MCF 10A (cell line): Measurements from ENCODE around the gene MOB3B. TPM values are rescaled to one million over a fixed set of nuclear protein-coding genes. Genes with fewer than 3 reads are reported as not detected.

Experiments used
- BruUV-seq: library from RNA; stranded (reverse); fragments of 400-500 nt; replicated peaks from 2 replicates; lab custom pipeline; 2021; lab: Mats Ljungman, UMichigan
- CTCF ChIA-PET: fragments of 300-600 bp; sonication (Branson Sonifier 250); formaldehyde crosslinking; extraction: SDS; loops from one replicate; lab custom pipeline; 2021; ENCODE audit warnings: antibody characterized with exemption, inconsistent platforms; lab: Yijun Ruan, JAX
- POLR2A ChIA-PET: fragments of 300-600, 350-650 bp; sonication (Branson Sonifier 250); formaldehyde crosslinking; extraction: SDS; loops from one replicate; lab custom pipeline; 2020; ENCODE audit warnings: antibody characterized with exemption, inconsistent platforms; lab: Yijun Ruan, JAX
- DNase-seq: peaks from one replicate; pipeline ENCODE4 v3.0.0-alpha.2; 2018; ENCODE audit not compliant: unreplicated experiment
- H3K27ac Mint-ChIP-seq: one replicate; pipeline ENCODE4 v1.8.0; 2022; ENCODE audit warnings: mild to moderate bottlenecking, low read depth, mixed read lengths; ENCODE audit not compliant: unreplicated experiment
- H3K27me3 Mint-ChIP-seq: one replicate; pipeline ENCODE4 v1.8.0; 2022; ENCODE audit warnings: mixed read lengths; ENCODE audit not compliant: insufficient read depth, unreplicated experiment
- H3K36me3 Mint-ChIP-seq: one replicate; pipeline ENCODE4 v1.8.0; 2022; ENCODE audit warnings: mild to moderate bottlenecking, moderate library complexity, mixed read lengths; ENCODE audit not compliant: insufficient read depth, unreplicated experiment
- H3K4me1 Mint-ChIP-seq: one replicate; pipeline ENCODE4 v1.8.0; 2022; ENCODE audit warnings: mixed read lengths; ENCODE audit not compliant: insufficient read depth, unreplicated experiment
- H3K4me3 Mint-ChIP-seq: one replicate; pipeline ENCODE4 v1.8.0; 2022; ENCODE audit warnings: mild to moderate bottlenecking, moderate library complexity, mixed read lengths; ENCODE audit not compliant: unreplicated experiment
- H3K9me3 Mint-ChIP-seq: one replicate; pipeline ENCODE4 v1.8.0; 2022; ENCODE audit warnings: mixed read lengths; ENCODE audit not compliant: unreplicated experiment
- intact Hi-C: fragments of 100-400 bp; cut with micrococcal nuclease; formaldehyde crosslinking; loops from 2 replicates; pipeline ENCODE4 v1.14.1; 2022
- total RNA-seq: library from RNA; stranded (reverse); gene quantifications from 2 replicates; pipeline ENCODE4 v1.2.3, GENCODE V29; 2022
- TF ChIP-seq, protein P1 (sequence below): fragments of 200-600 bp; IDR thresholded peaks from one replicate; pipeline ENCODE4 v1.8.0; 2022; ENCODE audit warnings: antibody characterized with exemption, mild to moderate bottlenecking; ENCODE audit not compliant: unreplicated experiment

Gene MOB3B
- total RNA-seq, 1 experiment from 2014 or later, result 3.7 TPM

DNA sequence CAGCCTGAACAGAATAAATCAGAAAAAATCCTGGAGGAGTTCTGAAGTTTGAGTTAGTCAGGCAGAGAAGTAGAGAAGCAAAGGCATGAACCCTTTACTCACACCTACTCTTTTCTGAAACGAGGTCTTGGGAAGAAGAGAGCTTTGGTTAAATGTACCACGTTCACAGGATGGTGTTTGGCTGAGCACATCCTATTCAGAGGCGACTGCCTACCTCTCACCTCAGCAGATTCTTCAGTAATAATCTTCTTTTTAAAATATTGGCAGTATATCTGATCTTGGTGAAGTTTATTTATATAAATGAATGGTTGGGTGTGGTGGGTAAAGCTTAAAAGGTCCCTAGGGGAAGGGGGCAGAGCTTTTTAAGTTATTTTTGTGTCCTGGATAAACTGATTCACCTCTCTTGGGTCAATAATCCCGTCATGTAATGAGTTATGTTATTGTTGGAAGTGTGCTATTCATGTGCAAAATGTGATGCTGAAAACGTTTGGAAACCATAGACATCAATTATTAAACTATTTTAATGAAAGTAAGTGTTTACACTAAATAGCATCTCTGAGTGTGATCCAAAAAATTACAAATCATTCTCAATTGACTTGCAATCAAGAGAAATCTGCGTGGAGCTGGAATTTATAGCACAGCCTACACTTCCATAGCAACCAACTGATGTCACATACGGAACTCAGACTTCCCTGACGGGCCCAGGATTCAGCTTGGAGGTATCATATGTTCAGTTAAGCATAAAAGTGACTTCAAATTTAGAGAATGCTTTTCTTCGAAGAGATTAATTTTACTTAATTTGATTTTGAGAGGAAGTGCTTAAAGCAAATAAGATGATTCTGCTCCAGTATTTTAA lies 138.3 kb downstream of the MOB3B start:
- intact Hi-C loops, result no loop called here
- Mint-ChIP-seq H3K4me1 (peaks cover 33% of the 10 kb centered on the region), H3K9me3 (no peaks in the 10 kb centered on the region), H3K27ac (no peak overlapping the region), H3K27me3 (no peaks in the 10 kb centered on the region), H3K36me3 (no peaks in the 10 kb centered on the region), H3K4me3 (no peak overlapping the region)
- TF ChIP-seq, protein P1, sequence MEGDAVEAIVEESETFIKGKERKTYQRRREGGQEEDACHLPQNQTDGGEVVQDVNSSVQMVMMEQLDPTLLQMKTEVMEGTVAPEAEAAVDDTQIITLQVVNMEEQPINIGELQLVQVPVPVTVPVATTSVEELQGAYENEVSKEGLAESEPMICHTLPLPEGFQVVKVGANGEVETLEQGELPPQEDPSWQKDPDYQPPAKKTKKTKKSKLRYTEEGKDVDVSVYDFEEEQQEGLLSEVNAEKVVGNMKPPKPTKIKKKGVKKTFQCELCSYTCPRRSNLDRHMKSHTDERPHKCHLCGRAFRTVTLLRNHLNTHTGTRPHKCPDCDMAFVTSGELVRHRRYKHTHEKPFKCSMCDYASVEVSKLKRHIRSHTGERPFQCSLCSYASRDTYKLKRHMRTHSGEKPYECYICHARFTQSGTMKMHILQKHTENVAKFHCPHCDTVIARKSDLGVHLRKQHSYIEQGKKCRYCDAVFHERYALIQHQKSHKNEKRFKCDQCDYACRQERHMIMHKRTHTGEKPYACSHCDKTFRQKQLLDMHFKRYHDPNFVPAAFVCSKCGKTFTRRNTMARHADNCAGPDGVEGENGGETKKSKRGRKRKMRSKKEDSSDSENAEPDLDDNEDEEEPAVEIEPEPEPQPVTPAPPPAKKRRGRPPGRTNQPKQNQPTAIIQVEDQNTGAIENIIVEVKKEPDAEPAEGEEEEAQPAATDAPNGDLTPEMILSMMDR, result no peak
- no TSS peak for BruUV-seq
- ChIA-PET POLR2A (interaction anchor here (1.6 kb wide), 1 partner anchor 38 kb away, joined by 4 read pairs; no protein-coding TSS in a partner anchor), CTCF (interaction anchor here (0.5 to 1.5 kb wide), 7 partner anchors 17 to 1332 kb away, joined by 3 to 4 read pairs (median 3); no protein-coding TSS in a partner anchor)
- DNase-seq, result no peak

DNA sequence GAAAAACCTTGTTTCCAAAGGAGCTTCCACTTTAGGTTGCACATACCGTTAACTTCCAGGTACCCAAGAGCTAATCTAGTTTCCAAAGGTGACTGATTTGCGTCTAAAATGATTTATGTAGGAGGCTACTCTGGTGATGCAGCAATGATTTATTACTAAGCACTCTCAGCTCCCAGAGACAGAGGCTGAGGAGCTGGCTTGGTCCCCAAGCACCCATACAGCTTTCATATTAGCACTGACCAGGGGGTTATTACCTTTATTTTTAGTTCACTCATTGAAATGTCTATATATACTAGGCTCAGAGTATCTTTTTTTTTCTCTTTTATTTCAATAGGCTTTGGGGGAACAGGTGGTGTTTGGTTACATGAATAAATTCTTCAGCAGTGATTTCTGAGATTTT lies 141.5 kb downstream of the MOB3B start:
- TF ChIP-seq, protein P1, result no peak
- Mint-ChIP-seq H3K36me3 (no peaks in the 10 kb centered on the region), H3K4me1 (peaks cover 44% of the 10 kb centered on the region), H3K27ac (no peak overlapping the region), H3K4me3 (no peak overlapping the region), H3K9me3 (no peaks in the 10 kb centered on the region), H3K27me3 (no peaks in the 10 kb centered on the region)
- no peak for DNase-seq
- no TSS peak for BruUV-seq
- ChIA-PET POLR2A (interaction anchor here (0.9 to 3.2 kb wide), 9 partner anchors 8 to 152 kb away, joined by 3 to 25 read pairs (median 8); no protein-coding TSS in a partner anchor), CTCF (interaction anchor here (0.5 to 1.6 kb wide), 6 partner anchors 8 to 148 kb away, joined by 3 to 5 read pairs (median 3); partner anchors contain the start of gene MOB3B)
- intact Hi-C loops, result no loop called here

DNA sequence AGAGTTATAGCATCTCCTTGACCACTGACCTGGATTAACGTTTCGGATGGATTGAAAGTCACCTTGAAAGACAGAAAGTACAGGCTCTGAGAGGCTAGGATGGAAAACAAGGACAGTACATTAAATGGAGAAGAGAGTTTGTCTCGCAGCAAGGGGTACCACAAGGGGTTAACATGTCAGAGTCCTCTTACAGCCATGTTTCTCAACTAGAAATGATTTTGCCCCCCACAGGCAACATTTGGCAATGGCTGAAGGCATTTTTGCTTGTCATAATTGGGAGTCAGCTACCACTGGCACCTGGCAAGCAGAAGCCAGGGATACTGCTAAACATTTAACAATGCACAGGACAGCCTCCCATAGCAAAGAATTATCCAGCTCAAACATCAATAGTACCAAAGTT lies 141.9 kb downstream of the MOB3B start:
- H3K27ac Mint-ChIP-seq, result no peak overlapping the region
- ChIA-PET CTCF (interaction anchor here (0.6 to 1.6 kb wide), 6 partner anchors 8 to 148 kb away, joined by 3 to 5 read pairs (median 3); partner anchors contain the start of gene MOB3B), POLR2A (interaction anchor here (0.9 to 3.7 kb wide), 10 partner anchors 8 to 152 kb away, joined by 3 to 25 read pairs (median 8); no protein-coding TSS in a partner anchor)
- TF ChIP-seq, protein P1, result no peak
- no peak overlapping the region for H3K4me3 Mint-ChIP-seq
- intact Hi-C loops, result no loop called here
- peaks cover 49% of the 10 kb centered on the region for H3K4me1 Mint-ChIP-seq
- H3K27me3 Mint-ChIP-seq, result no peaks in the 10 kb centered on the region
- BruUV-seq, result no TSS peak
- H3K36me3 Mint-ChIP-seq, result no peaks in the 10 kb centered on the region
- no peak for DNase-seq
- H3K9me3 Mint-ChIP-seq, result no peaks in the 10 kb centered on the region

DNA sequence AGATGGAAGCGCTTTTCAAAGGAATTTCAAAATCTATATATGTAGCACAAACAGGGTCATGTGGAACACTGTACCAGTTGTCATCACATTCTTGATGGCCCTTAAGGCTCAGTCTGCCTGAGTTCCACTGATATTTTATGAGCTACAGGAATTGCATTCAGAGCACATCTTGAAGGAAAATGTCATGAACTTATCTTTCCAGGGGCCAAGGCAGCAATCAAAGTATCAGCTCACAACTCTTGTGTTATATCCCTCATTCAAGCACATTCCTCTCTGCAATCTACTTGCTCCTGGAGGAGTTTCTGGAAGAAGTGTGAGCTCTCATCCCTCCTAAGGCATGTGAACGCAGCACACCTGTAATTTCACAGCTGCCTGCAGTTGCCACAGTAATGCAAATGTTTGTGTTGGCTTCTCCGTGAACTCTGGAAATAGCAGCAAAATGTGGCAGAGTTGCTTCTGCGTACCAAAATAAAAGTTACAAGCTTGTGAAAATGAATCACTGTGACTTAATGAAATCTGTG lies 143.0 kb downstream of the MOB3B start:
- TF ChIP-seq, protein P1, result no peak
- no peaks in the 10 kb centered on the region for H3K36me3 Mint-ChIP-seq
- H3K4me3 Mint-ChIP-seq, result no peak overlapping the region
- intact Hi-C loops, result no loop called here
- no TSS peak for BruUV-seq
- DNase-seq, result no peak
- H3K4me1 Mint-ChIP-seq, result peaks cover 56% of the 10 kb centered on the region
- peak overlapping the region; percentile 82 for H3K27ac Mint-ChIP-seq
- POLR2A ChIA-PET, result interaction anchor here (0.6 to 3.7 kb wide), 16 partner anchors 8 to 174 kb away, joined by 3 to 25 read pairs (median 6); partner anchors contain the start of gene MOB3B
- CTCF ChIA-PET, result interaction anchor here (0.6 to 1.6 kb wide), 5 partner anchors 9 to 152 kb away, joined by 3 to 4 read pairs (median 3); no protein-coding TSS in a partner anchor
- no peaks in the 10 kb centered on the region for H3K9me3 Mint-ChIP-seq
- H3K27me3 Mint-ChIP-seq, result no peaks in the 10 kb centered on the region
